ENCODE data around the gene VWA8.
"Not testable (repeated sequence)": the region's sequence is repeated elsewhere in the genome, so short reads cannot be mapped to it uniquely, and the experiment has no call there.

VWA8 gene

DNA sequence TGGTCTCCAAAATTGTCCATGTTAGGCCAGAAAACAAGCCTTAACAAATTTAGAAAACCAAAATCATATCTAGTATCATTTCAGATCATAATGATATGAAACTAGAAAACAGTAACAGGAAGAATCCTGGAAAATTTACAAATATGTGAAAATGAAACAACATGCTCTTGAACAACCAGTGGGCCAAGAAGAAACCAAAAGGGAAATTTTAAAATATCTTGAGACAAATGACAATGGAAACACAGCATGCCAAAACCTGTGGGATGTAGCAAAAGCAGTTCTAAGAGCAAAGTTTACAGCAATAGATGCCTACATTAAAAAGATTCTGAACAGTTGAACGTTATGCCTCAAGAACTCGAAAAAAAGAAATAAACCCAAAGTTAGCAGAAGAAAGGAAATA is 32.6 kb downstream of the VWA8 start:
- in situ Hi-C loops (cut with MboI; ENCODE audit: low sequenced_read_pairs): no loop called here

DNA sequence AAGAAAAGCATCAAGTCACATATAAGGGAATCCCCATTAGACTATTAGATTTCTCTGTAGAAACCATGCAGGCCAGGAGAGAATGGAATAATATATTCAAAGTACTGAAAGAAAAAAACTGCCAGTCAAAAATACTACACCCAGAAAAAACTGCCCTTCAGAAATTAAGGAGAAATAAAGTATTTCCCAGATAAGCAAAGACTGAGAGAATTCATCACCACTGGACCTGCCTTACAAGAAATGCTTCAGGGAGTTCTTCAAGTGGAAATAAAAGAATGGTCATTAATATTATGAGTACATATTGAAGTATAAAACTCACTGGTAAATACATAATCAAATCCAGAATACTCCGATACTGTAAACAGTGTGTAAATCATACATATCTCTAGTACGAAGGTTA is 35.9 kb downstream of the VWA8 start:
- in situ Hi-C loops (cut with MboI; ENCODE audit: low sequenced_read_pairs): no loop called here

DNA sequence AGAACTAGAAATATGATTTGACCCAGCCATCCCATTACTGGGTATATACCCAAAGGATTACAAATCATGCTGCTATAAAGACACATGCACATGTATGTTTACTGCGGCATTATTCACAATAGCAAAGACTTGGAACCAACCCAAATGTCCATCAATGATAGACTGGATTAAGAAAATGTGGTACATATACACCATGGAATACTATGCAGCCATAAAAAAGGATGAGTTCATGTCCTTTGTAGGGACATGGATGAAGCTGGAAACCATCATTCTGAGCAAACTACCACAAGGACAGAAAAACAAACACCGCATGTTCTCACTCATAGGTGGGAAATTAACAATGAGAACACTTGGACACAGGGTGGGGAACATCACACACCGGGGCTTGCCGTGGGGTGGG is 38.0 kb downstream of the VWA8 start:
- in situ Hi-C loops (cut with MboI; ENCODE audit: low sequenced_read_pairs): not testable (repeated sequence)

DNA sequence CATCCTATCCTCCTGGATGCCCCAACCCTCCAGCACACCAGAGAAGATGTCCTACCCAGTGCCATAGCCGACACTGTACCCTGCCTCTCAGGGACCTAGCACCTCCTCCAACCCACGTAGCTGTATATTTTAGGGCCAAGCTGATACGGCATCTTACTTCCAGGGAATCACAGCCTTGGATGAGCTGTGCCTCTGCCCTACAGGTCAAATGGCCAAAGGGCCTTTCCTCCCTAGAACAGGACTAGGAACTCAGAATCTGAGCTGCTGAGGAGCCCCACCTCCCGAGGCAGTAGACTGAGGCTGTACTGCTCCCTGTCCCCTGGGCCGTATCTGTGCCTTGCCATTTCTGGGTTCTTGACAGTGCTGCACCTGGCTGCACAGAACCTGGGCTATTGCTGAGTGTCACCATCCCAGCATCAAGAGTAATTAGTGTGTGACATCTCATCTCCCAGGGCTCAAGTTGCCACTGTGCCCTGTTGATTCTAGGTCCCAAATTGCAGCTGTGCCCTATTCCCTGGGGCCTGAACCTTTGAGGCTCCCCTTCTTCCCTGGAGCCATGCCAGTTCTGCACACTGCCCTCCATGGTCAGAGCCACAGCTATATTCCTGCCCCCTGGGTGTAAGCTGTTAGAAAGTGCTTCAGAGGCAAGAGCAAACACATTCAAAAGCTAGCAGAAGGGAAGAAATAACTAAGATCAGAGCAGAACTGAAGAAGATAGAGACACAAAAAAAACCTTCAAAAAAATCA is 41.0 kb downstream of the VWA8 start:
- in situ Hi-C loops (cut with MboI; ENCODE audit: low sequenced_read_pairs): no loop called here

DNA sequence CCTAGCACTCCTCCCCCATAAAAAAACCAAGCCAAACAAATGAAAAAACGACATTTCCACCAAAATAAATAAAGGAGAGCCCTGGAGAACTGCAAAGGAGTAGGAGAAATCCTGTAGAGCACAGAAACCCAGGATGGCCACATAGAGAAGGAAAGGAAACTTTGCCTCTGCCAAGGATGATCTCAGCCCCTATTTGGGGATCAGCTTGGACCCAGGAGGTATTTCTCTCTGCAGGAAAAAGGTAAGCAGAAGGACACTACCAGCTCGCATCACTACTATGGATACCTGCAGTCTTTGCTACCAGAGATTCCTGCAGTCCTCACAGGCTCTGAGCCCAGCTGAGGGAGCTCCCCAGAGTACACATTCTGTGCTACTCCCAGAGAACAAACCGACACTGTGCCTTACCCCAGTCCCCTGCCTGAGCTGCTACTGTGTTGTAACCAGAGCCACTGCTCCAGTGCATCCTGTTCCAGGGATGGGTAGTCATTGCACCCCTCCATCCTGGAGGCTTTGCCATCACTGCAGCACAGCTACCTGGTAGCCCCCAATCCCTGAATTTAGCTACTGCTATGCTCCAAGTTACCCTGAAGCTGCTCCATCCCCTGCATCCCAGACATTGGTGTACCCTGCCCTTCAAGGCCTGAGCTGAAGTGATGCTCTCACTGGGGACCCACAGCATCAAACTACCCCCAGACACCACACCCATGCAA is 41.7 kb downstream of the VWA8 start:
- in situ Hi-C loops (cut with MboI; ENCODE audit: low sequenced_read_pairs): no loop called here

DNA sequence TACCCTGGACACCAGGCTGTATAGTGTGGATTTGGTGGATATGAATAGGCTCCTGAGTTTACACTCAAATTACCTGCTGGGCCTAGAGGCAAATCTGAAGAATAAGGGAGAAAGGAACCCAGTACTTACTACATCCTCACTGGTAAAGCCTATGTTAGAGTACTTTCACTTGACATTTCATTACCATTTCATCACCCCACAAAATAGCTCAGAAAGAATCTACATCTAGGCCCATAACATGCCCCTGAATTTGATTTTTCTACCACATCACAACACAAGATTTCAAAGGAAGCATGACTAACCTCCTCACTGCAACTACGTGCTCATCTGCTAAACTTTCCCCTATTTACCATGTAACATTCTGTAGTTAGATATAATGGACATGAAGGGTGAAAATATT is 43.3 kb downstream of the VWA8 start:
- in situ Hi-C loops (cut with MboI; ENCODE audit: low sequenced_read_pairs): no loop called here

DNA sequence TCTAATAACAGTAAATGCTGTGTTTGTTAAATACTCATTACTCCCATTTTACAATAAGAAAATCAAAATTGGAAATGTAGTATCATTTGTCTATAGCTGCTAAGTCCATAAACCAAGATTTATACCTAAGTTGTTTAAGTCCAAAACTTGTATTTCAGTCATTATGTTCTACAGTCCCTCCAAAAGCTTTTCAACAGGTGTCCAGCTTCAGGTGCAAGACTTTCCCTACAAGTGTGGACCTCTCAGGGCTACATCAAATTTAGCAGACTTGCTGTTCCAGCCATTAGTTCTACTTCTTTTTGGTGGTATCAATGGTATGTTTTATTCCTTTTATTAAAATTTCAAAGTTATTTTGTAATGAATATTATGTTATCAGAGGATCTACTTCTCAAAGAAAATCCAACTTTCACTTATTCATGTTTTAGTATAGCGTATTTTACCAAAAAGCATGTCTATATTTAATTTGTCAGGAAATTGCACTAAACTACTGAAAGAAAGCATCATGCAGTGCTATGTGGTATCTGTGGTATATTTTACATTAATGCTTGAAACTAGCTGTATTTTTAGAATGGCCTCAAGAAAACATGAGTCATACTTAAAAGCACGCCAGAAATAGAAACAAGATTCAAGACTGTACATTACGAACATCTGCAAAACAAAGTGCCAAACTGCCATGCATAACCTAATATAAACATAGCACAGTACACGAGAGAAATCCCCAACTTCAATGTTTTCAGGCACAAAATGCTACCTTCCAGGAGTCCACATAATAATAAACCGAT is 44.5 kb downstream of the VWA8 start:
- in situ Hi-C loops (cut with MboI; ENCODE audit: low sequenced_read_pairs): no loop called here

DNA sequence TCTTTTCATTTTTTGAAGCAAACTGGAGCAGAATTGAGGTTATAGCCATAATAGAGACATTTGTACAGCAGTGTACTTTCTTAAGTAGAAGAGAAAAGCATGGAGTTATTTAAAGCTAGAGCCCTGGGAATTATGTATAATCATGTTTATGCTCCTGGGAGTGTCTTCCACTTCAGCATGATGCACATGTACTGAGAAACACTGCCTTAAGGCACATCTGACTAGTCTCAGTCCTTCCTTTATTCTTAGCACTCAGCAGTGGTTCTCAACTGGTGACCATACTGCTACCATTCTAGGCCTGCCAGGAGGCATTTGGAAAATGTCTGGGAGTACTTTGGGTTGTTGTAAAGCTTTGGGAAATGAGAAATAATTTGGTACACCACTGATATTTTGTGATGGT is 45.8 kb downstream of the VWA8 start:
- in situ Hi-C loops (cut with MboI; ENCODE audit: low sequenced_read_pairs): no loop called here

DNA sequence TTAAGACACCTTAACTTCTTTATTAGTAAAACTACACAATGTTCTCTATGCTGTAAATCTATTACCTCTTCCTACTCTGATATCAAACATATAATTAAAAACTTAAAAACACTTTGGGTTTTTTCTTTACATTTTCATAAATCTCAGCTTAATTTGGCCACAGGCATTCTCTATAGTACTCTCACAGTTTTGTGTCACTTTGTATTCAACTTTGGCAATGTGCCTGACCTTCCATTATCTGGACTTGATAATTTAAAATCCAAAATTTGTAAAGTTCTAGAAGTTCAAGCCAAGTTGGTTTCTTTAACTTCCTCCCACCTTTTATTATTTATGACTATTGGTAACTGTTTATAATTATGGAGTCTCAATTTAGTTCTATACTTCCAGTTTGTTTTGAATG is 46.4 kb downstream of the VWA8 start:
- in situ Hi-C loops (cut with MboI; ENCODE audit: low sequenced_read_pairs): no loop called here

DNA sequence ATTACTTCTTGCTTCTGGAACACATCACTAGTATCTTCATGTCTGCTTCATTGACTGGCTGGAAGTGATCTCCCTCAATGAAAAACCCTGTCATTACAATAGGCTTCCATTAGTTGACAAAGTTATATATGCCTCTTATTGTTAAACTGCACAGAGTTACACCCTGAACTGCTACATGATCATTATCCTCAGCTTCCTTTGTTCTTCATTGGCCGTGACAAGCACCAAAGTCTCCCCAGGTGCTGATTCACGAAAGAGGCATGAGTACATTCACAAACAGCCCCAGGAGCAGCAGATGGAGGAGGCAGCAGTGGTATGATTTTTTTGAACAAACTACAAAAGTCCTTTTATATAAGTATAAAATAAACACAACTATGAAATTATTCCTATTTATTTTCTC is 51.4 kb downstream of the VWA8 start:
- in situ Hi-C loops (cut with MboI; ENCODE audit: low sequenced_read_pairs): no loop called here

DNA sequence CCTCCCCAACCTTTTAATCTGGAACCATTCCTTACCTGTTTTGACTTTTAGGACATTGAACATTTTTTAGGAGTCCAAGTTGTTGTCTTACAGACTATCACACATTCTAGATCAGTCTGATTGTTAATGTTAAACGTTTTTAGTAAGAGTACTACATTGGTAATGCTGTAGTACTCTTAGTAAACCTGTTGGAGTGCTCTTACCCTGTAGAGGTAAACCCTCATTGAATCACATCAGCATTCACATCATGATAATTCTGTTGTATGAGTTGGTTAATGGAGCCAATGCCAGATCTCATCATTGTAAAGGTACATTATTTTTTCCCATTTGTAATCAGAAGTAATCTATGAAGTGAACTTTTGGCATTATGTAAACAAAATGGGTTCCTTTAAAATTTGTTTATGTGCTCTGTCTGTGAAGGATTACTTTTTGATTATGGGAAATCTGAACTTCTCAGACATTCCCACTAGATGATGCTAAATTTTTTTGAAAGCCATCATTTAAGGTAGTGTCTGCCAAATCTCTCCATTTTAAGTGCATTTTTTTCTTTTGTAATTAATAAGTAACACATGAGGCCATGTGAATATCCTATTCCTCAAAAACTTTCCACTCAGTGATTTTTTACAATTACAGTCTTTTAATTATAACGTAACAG is 55.2 kb downstream of the VWA8 start:
- in situ Hi-C loops (cut with MboI; ENCODE audit: low sequenced_read_pairs): no loop called here

DNA sequence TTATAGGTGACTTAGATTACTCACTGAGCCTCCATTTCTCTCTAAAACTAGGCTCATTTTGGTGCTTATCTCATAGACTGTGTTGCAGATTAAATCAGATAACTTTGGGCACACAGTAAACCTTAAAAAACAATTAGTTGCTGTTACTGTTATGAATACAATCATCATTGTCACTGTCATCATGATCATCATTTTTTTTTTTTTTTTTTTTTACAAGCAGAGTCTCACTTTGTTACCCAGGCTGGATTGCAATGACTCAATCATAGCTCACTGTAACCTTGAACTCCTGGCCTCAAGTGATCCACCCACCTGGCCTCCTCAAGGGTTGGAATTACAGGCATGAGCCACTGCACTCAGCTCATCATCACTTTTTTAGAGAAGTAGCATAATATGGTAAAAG is 60.0 kb downstream of the VWA8 start:
- in situ Hi-C loops (cut with MboI; ENCODE audit: low sequenced_read_pairs): no loop called here

DNA sequence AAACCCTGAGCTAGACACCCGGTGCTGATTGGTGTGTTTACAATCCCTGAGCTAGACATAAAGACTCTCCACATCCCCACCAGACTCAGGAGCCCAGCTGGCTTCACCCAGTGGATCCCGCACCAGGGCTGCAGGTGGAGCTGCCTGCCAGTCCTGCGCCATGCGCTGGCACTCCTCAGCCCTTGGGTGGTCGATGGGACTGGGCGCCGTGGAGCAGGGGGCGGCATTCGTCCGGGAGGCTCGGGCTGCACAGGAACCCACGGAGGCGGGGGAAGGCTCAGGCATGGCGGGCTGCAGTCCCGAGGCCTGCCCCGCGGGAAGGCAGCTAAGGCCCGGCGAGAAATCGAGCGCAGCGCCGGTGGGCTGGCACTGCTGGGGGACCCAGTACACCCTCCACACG is 62.5 kb downstream of the VWA8 start:
- in situ Hi-C loops (cut with MboI; ENCODE audit: low sequenced_read_pairs): not testable (repeated sequence)

DNA sequence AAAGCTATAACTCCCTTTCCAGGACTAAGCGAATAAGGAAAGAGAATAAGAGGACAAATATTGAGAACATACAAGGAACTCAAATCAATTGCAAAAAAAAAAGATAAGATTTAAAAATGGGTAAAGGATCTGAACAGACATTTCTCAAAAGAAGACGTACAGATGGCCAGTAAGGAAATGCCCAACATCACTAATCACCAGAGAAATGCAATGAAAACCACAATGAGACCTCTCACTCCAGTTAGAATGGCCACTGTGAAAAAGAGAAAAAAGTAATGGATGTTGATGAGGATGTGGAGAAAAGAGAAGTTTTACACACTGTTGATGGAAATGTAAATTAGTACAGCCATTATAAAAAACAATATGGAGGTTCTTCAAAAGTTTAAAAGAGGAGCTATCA is 63.8 kb downstream of the VWA8 start:
- in situ Hi-C loops (cut with MboI; ENCODE audit: low sequenced_read_pairs): no loop called here

DNA sequence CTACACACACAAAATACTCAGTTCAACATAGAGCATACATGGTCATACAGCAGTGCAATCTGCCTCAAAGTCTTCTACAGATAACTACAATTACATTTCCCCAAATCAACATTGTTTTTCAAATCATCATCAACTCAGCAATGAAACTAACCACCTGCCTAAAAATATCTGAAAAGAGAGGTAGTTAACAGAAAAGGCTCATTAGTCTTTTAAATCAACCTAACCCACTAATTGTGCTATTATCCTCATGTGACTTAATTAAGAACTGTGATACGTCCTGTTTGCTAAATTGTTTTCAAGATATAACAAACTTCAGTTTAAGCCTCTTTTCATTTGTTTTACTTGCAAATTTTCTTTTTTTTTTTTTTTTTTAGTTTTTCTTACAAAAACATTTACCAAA is 65.4 kb downstream of the VWA8 start:
- in situ Hi-C loops (cut with MboI; ENCODE audit: low sequenced_read_pairs): no loop called here

DNA sequence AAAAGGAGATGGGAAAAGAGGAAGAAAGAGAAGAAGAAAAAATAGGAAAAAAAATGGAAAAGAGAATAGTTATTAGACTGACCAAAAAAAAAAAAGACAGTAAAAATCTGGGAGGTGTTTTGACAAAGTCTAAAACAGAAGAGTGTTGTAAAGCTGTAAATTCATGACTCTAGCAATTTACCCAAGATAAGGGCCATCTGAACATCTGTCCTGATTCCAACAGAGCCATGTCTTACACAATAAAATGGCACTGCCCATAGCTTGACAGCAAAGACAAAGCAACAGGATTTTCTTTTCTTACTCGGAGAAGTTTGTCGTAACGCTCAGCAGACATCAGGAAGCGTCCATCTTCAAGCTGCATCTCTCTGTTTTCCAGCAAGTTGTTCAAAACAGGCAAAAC is 69.8 kb downstream of the VWA8 start:
- in situ Hi-C loops (cut with MboI; ENCODE audit: low sequenced_read_pairs): no loop called here

DNA sequence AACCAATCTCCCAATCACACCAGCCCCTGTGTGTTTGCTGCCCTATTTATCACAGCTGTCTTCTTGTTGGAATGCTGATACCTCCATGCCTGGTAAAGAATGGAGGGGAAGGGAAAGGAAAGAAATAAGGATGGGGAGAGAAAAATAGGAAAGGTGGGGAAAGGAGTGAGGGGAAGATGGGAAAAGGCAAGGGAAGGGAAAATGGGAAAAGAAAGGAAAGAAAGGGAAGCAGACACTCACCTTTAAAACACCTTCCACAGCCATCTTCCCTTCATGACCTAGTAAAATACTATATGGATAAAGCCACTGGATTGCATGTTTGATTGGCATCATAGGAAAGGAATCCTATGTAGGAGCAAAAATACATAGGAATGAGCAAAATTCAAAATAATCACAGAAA is 77.8 kb downstream of the VWA8 start:
- in situ Hi-C loops (cut with MboI; ENCODE audit: low sequenced_read_pairs): no loop called here

DNA sequence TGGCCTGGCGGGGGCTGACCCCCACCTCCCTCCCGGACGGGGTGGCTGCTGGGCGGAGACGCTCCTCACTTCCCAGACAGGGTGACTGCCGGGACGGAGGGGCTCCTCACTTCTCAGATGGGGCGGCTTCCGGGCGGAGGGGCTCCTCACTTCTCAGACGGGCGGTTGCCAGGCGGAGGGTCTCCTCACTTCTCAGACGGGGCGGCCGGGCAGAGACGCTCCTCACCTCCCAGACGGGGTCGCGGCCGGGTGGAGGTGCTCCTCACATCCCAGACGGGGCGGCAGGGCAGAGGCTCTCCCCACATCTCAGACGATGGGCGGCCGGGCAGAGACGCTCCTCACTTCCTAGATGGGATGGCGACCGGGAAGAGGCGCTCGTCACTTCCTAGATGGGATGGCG is 79.0 kb downstream of the VWA8 start:
- in situ Hi-C loops (cut with MboI; ENCODE audit: low sequenced_read_pairs): not testable (repeated sequence)

DNA sequence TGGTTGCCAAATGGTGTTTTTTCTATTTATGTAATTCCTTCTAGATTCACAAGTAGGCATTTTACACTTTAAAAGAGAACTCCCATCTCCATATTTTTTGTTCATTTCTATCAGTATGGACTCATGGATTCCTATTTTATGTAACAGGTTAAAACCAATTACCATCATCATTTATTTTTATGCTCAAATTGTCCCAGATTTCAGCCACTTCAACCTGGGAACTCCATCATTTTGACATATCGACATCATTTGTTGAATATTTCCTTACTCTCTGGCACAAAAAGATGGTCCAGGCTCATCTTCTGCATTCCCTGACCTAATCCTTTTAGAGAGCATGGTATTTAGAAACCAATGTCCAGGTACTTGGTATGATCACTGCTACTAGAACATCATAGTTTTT is 79.9 kb downstream of the VWA8 start:
- in situ Hi-C loops (cut with MboI; ENCODE audit: low sequenced_read_pairs): no loop called here

DNA sequence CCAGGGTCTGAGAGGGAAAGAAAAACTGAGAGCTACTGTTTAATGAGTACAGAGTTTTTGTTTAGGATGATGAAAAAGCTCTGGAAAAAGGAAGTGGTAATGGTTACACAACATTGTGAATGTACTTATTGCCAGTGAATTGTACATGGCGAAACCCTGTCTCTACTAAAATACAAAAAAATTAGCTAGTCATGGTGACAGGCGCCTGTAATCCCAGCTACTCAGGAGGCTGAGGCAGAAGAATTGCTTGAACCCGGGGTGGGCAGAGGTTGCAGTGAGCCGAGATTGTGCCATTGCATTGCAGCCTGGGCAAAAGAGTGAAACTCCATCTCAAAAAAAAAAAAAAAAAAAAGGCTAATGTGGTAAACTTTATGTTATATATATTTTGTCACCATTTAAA is 96.3 kb downstream of the VWA8 start:
- in situ Hi-C loops (cut with MboI; ENCODE audit: low sequenced_read_pairs): no loop called here

DNA sequence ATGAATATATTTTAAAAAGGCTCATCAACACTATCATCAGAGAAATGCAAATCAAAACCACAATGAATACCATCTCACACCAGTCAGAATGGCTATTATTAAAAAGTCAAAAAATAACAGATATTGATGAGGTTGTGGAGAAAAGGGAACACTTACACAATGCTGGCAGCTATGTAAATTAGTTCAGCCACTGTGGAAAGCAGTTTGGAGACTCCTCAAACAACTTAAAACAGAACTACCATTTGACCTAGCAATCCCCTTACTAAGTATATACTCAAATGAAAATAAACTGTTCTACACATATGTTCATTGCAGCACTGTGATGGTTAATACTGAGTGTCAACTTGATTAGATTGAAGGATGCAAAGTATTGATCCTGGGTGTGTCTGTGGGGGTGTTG is 98.2 kb downstream of the VWA8 start:
- in situ Hi-C loops (cut with MboI; ENCODE audit: low sequenced_read_pairs): not testable (repeated sequence)
